HT-29 (cell line): Measurements from ENCODE around the gene C19orf85. TPM values are rescaled to one million over a fixed set of nuclear protein-coding genes. Genes with fewer than 3 reads are reported as not detected.
"Not testable (repeated sequence)": the region's sequence is repeated elsewhere in the genome, so short reads cannot be mapped to it uniquely, and the experiment has no call there.

Experiments
- DNase-seq: peaks from one replicate; pipeline ENCODE4 v3.0.0-alpha.2; 2015; ENCODE audit warnings: low spot score
- total RNA-seq: library from RNA; depleted of rRNA; stranded (reverse); fragments of >200 nt; shearing (Covaris generic); gene quantifications from 2 replicates; pipeline ENCODE4 v1.2.3, GENCODE V29; 2014

The C19orf85 gene
- total RNA-seq, 1 experiment from 2014 or later, result 0.41 TPM

- no peak for DNase-seq
These were observed 22.1 kb downstream of the C19orf85 start for GRCh38 chr19:55442372-55442961.

GRCh38 chr19:55441692-55442321, 22.7 kb downstream of the C19orf85 start:
- no peak for DNase-seq

DNA sequence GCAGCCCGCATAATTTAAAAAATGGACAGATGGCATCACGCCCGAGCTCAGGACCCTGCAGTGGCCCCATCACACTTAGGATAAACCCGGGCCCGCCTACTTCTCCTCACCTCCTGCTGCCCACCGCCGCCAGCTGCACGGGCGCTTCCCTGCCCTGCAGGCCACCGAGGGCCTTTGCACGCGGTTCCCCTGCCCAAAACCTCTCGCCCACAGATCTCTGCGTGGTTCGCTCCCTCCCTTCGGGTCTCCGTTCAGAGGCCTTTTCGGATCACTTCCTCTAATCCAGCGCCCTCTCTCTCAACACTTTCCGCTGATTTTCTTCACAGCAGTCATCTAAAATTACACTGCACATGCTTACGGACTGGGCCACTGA, 23.2 kb downstream of the C19orf85 start:
- DNase-seq, result no peak

DNA sequence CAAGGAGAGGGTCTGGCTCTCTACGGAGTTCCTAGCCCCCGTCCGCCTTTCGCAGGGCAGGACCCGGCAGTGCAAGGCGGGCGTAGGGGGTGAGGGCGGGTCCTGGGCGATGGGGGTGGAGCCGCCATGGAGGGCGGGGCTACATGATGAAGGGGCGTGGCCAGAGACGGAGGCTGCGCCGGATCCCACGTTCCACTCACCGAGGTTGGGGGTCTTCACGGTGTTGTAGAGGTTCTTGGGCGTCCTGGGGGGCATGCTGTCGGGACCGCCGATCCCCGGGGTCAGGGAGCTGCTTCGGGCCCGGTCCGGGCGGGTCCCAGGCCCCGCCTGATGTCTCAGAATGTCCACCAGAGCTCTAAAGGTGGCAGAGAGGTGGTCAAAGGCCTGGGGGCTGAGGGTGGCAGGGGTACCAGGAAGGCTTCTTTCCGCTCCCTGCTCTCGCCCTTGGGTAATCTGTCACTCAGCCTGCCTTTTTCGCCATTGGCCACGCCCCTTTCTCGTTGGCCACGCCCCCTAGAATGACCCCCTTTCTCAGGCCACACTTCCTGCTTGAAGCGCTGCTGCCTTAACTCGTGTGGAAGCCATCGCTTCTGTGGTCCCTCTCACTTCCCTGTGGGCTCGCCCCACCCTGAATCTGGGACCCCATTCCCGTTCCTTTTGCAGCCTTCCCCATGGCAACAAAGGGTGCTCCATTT, 24.0 kb downstream of the C19orf85 start:
- no peak for DNase-seq

GRCh38 chr19:55439052-55439451, 25.5 kb downstream of the C19orf85 start:
- DNase-seq, result no peak

- DNase-seq, result peak; percentile 92
These were observed 27.1 kb downstream of the C19orf85 start for GRCh38 chr19:55437410-55437809.

DNA sequence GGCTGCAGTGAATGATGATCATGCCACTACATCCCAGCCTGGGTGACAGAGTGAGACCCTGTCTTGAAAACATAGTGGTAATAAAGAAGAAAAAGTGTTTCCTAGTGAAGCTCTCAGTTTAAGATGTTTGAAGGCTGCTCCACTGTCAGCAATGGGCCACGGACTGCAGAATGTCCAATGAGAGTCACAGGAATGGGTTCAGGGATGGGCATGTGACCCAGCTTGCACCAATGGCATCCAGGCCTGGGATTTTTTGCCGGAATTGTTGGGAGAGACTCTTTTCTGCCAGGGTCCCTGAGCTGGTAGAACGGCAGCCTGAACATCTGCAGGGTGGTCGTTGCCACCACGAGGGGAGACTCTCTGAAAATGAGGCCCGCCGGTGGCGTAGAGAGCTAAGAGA, 27.7 kb downstream of the C19orf85 start:
- DNase-seq, result no peak

DNA sequence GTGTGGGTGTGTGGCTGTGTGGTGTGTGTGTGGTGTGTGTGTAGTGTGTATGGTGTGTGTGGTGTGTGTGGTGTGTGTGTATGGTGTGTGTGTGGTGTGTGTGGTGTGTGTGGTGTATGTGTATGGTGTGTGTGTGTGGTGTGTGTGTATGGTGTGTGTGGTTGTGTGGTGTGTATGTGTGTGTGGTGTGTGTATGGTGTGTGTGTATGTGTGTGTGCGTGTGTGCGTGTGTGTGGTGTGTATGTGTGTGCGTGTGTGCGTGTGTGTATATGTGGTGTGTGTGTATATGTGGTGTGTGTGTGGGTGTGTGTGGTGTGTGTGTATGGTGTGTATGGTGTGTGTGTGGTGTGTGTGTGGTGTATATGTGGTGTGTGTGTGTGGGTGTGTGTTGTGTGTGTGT, 29.5 kb downstream of the C19orf85 start:
- DNase-seq, result no peak

GRCh38 chr19:55434356-55434919, 30.1 kb downstream of the C19orf85 start:
- DNase-seq, result no peak

DNA sequence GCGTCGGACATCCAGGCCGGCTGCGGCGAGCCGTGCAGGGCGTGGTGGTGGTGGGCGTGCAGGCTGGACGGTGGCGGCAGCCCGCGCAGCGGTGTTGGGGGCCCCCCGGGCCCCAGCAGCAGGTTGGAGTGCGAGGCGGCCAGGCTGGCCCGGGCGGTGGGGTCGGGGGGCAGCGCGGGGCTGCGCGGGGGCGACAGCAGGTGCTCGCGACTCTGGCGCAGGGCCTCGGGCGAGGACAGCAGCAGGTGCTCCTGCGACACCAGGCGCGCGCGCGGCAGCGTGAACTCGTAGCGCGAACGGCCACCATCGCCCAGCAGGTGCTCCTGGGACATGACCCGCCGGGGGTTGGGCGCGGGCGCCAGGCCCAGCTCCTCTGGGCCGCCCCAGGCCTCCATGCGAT, 31.3 kb downstream of the C19orf85 start:
- no peak for DNase-seq

- DNase-seq, result no peak
These were observed 32.2 kb downstream of the C19orf85 start for GRCh38 chr19:55432241-55432959.

DNA sequence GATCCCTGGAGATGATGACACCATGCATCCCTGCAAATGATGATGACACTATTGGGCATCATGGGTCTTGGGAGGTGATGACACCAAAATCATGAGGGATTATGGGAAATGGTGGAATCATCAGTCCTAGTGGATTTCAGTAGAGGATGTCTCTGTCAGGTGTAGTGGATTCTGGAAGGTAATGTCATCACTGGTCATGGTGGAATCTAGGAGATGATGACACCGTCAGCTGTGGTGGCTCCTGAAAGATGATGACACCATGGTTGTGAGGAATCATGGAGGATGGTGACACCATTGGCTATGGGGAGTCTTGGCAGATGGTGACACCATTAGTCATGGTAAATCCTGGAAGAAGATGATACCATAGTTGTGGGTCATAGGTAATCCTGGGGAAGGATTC, 33.4 kb downstream of the C19orf85 start:
- no peak for DNase-seq

- no peak for DNase-seq
These were observed 38.5 kb downstream of the C19orf85 start for GRCh38 chr19:55426042-55426441.

GRCh38 chr19:55424518-55424917, 40.0 kb downstream of the C19orf85 start:
- no peak for DNase-seq

DNA sequence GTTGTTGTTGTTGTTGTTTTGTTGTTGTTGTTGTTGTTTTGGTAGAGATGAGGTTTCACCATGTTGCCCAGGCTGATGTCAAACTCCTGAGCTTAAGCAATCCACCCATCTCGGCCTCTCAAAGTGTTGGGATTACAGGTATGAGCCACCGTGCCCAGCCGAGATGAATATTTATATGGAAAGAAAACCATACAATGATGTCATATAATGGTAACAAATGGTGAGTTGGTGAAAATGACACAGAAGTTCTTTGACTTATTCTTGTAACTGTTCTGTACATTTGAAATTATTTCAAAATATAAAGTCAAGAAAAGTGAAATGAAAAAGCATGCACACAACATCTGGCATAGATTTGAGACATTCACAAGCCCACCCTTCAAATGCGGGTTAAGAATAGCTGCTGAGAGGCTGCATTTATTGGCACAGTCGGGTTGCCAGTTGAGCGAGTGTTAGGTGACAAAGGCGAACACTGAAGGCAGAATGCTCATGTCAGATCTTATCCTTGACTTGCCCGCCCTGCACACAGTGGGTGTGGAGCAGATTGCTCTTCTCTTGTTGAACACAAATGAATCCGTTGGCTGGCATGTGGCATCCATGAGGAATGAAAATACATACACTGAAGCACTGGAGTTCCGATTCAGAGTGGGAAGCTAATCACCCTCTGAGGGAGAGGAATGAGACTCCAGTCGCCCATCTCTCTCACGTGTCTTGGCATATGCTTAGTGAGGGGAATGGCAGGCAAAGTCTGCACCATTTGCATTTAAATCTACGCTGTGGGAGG, 41.1 kb downstream of the C19orf85 start:
- no peak for DNase-seq

- DNase-seq, result not testable (repeated sequence)
These were observed 43.3 kb downstream of the C19orf85 start for GRCh38 chr19:55421281-55421680.

- no peak for DNase-seq
These were observed 44.8 kb downstream of the C19orf85 start for GRCh38 chr19:55419624-55420236.

- DNase-seq, result no peak
These were observed 45.4 kb downstream of the C19orf85 start for GRCh38 chr19:55419103-55419502.

- peak; percentile 95 for DNase-seq
These were observed 46.4 kb downstream of the C19orf85 start for GRCh38 chr19:55418185-55418584.
